Activated CD4-positive, alpha-beta T cell treated with anti-CD3 and anti-CD28 coated beads for 1 hour (primary cell): ENCODE measurements around the gene PAX2.
A peak's percentile ranks its signal among the peaks of the same experiment; 100 is the strongest.

Experiments
- DNase-seq: peaks from one replicate; pipeline ENCODE4 v3.0.0-alpha.2; 2020

The PAX2 gene

GRCh38 chr10:100740476-100741377, 4.7 kb upstream of the PAX2 start:
- DNase-seq = no peak

DNA sequence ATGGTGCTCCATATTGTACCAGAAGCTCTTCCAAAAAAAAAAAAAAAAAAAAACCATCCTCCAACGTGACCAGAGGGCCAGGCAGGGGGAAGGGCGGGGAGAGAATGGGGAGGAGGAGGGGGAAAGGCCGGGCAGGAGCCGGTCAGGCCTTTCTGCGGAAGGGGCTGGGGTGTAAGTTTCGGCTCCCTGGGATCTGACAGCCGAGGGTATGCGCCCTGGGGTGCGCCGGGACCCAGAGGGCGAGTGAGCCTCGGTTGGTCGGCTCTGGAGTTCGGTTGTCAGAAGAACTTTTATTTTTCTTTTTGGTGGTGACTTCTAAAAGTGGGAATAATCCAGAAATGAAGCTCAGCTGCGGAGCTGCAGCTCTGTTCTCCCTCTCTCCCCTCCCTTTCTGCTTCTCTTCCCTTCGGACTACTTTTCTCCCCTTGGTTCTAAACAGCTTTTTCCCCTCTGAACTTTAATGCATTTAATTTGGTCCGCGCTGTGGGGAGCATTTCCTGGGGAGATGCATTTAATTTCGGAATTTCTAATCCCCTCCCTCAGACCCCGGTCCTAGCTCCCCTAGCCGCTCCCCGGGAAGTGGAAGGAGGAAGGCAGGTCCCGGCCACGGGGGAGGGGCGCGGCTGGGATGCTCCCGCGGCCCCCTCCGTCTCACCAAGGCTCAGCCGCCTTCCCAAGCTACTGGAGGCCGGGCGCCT, 3.9 kb upstream of the PAX2 start:
- no peak for DNase-seq

DNA sequence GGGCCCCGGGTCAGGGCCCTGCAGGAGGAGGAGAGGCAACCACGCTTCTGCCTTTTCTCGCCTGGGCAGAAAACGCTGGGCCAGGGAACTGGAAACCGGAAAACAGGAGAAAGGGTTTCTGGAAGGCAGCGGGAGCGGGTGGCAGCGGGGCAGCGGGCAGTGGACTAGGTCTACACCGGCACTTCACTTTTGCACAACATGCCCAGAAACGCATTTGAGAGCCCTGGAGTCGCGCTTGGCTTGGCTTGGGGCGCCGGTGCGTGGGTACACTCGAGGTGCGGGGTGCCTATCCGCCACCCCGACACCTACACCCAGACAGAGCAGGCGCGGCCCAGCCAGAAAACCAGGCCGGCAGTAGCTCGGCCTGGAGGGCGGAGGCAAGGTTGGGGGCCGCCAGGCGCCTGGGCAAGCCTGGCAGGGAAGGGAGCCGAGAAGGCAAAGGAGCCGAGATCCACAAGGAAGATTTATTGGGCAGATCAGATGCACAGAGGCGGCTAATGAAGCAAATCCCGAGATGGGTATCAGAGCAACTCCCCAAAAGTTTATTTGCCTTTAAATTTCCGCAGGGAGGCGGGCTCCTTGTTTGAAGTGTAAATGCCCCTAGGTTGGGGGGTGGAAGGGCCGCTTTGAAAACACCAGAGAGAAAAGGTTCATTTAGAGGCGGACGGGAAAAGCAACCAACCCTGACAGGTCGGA, 3.2 kb upstream of the PAX2 start:
- no peak for DNase-seq

- DNase-seq = no peak
Measured at GRCh38 chr10:100742936-100743335, 2.4 kb upstream of the PAX2 start.

- DNase-seq = peak; percentile 17
Measured at GRCh38 chr10:100743626-100744135, 1.7 kb upstream of the PAX2 start.

GRCh38 chr10:100744136-100744986, 1.0 kb upstream of the PAX2 start:
- no peak for DNase-seq

GRCh38 chr10:100745882-100746783, 751 bp downstream of the PAX2 start:
- DNase-seq = no peak

DNA sequence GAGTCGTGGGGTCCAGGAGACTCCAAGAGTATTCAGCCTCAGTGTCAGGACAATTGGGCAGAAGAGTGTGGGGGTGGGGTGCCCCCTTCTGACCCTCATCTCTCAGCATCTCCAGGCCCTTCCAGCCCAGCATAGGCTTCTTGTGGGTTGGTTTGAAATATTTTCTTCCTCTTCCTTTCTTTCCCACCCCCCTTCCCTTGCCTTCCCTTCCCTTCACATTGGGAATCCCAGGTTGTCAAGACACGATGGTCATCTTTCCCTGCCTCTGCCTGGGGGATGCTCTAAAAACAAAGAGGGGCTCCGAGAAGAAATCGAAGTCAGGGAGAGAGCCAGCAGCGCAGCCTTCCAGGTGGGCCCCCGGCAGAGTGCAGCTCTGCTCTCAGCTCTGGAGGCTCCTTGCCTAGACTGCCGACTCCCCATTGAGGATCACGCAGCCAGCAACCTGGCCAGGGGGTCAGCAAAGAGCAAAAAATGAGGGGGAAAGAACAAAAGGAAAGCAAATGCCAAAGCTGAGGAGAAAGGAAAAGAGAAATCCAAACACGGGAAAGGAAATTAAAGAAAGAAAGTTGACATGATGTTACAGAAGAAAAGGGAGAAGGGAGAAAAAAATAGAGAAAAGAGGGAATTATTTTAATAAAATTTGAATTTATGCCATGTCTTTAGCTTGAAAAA, 1.5 kb downstream of the PAX2 start:
- no peak for DNase-seq

- DNase-seq = no peak
Measured at GRCh38 chr10:100747456-100748230, 2.3 kb downstream of the PAX2 start.

DNA sequence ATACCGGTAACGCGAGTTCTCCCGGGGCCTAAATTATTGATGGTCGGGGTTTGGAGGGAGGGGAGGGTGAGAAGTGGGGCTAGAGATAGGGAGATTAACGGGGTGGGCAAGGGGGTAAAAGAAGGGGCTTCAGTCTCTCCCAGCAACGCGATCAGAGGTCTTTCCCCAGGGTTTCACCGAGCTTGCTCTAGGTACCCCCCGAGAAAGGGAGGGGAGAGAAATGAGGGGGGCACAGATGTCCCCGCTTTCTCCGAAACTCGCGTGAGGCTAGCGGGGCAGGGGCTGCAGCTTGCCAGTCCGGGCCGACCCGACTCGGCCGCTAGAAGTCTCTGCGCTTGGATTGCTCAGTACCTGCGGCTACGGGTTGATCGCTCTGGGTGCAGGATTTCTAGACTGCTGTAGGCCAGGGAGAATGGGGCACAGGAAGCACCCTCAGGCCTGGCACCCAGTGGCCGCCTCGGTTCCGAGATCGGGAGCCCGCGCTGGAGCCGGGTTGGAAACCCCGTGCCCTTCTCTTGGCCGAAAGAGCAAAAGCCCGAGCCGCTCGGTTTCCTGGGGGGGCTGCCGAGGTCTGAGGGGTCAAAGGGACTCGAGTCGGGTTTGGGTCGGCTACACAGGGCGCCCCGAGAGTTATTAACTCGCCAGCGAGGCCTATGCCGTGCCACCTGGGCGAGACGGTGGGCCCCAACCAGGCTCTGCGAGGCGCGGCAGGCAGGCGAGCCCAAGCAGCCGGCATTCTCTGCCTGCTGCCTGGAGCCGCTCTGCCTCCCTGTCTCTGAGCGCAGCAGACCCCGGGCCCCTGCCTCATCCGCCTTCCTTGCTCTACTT, 3.1 kb downstream of the PAX2 start:
- no peak for DNase-seq

- no peak for DNase-seq
Measured at GRCh38 chr10:100749059-100749308, 3.6 kb downstream of the PAX2 start.

- DNase-seq = no peak
Measured at GRCh38 chr10:100749309-100750217, 4.2 kb downstream of the PAX2 start.

GRCh38 chr10:100750291-100751210, 5.2 kb downstream of the PAX2 start:
- DNase-seq = no peak

- no peak for DNase-seq
Measured at GRCh38 chr10:100751211-100751933, 6.0 kb downstream of the PAX2 start.

GRCh38 chr10:100755821-100756220, 10.4 kb downstream of the PAX2 start:
- DNase-seq = no peak

DNA sequence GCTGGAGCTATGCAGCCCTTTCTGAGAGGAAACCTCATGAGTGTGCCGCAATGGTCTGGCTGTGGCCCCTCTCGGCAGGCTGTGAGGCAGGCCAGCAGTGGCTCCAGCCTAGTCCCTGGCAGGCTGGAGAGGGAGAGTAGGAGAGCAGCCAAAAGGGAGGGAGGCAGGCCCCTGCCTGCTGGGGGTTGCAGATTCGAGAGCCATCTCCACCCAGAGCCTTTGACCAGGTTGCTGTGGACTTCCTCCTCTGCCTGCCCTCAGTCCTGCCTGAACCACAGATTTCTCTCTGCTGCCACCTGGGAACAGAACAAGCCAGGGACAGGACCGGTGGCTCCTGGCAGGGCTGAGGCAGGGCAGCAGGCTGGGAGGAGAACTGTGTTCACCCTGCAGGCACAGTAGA, 13.9 kb downstream of the PAX2 start:
- no peak for DNase-seq
